ENCODE data around the gene VPREB1. TPM values are rescaled to one million over a fixed set of nuclear protein-coding genes. Genes with fewer than 3 reads are reported as not detected.

VPREB1 gene
- total RNA-seq, 1 experiment from 2014 or later, result not detected

- TF ChIP-seq TCF7L2 (IDR thresholded peaks at IDR 0.05; ENCODE audit: borderline replicate concordance, extremely low read depth, insufficient read depth, insufficient read length), result no peak
- no peak for TF ChIP-seq EZH2 (IDR thresholded peaks at IDR 0.05)
- TF ChIP-seq, protein P1, sequence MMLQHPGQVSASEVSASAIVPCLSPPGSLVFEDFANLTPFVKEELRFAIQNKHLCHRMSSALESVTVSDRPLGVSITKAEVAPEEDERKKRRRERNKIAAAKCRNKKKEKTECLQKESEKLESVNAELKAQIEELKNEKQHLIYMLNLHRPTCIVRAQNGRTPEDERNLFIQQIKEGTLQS (IDR thresholded peaks at IDR 0.05), result no peak
- TF ChIP-seq FOSL1 (IDR thresholded peaks at IDR 0.05; ENCODE audit: low read depth), result no peak
These were observed 3.1 kb upstream of the VPREB1 start (continued) for GRCh38 chr22:22241554-22241898.

GRCh38 chr22:22242488-22242887 is 2.1 kb upstream of the VPREB1 start:
- POLR2A ChIA-PET, result no interaction called here
- ATAC-seq, result no peak
- no peak for DNase-seq (ENCODE audit: low read depth, low spot score)

DNA sequence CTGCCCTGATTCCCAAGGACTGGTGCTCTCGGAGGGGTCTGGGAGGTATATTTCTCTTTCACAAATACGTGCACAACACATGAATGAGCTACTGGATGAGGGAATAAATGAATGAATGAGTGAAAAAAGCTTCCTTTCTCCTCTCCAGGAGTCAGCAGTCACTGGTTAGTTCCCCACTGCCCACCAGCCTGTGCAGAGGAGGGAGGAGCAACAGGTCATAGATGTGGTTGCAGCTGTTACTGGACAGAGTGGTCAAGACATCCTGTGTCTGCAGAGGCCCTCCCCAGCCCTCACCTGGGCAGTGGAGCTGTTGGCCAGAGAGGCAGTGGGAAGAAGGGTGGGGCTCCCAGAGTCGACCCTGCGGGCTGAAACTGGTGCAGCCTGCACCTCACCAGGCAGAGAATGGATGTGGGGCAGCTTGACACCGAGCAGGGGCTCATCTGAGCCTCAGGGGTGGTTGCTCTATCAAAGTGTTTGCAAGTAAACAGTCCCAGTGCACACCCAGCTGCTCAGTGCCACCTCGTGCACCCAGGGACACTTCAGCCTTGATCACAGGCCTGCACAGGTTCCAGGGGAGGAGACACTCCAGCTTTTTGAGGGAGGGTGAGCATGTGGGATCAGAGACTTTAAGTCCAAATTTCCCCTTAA is 1.4 kb upstream of the VPREB1 start:
- Histone ChIP-seq H4K20me1 (ENCODE audit: insufficient read depth) (no peaks in the 10 kb centered on the region), H3K9ac (ENCODE audit: low read length) (no peak overlapping the region), H3K27me3 (ENCODE audit: insufficient read depth, low read length) (peaks cover 7% of the 10 kb centered on the region; the same call in 1 of the 2 replicates), H3K4me2 (ENCODE audit: low read length) (no peak overlapping the region), H3K4me1 (ENCODE audit: control insufficient read depth in 1 of 2, insufficient read depth in 2 of 2, low read length in 2 of 2) (no peaks in the 10 kb centered on the region), H3K4me3 (replicated peaks in 1 of 2; ENCODE audit: low read depth in 1 of 2, low read length in 2 of 2) (no peak overlapping the region), H3K9me3 (ENCODE audit: control insufficient read depth in 1 of 2, insufficient read depth in 1 of 2, low read depth in 1 of 2, low read length in 2 of 2) (no peaks in the 10 kb centered on the region), H3K36me3 (ENCODE audit: control insufficient read depth in 1 of 2, insufficient read depth in 2 of 2, low read length in 2 of 2) (no peaks in the 10 kb centered on the region), H2AFZ (ENCODE audit: low read depth, low read length, poor library complexity, severe bottlenecking) (no peak overlapping the region), H3K79me2 (ENCODE audit: insufficient read depth, low read length) (no peaks in the 10 kb centered on the region), H3K9me2 (ENCODE audit: insufficient read depth) (no peaks in the 10 kb centered on the region), H3K27ac (ENCODE audit: low read depth, low read length) (no peak overlapping the region)
- intact Hi-C loops (cut with micrococcal nuclease), result no loop called here
- no peak for DNase-seq (ENCODE audit: low read depth, low spot score)
- no TSS peak for BruUV-seq (replicated peaks)
- ChIA-PET CTCF (interaction anchor here (2.1 kb wide), 1 partner anchor 35 kb away, joined by 4 read pairs; no protein-coding TSS in a partner anchor), POLR2A (no interaction called here), RAD21 (ENCODE audit: low non-redundant PET in 1 of 2, low total read pairs in 2 of 2, uncharacterized antibody in 2 of 2, unreplicated experiment in 2 of 2) (no interaction called here)
- TF ChIP-seq RAD21 (IDR thresholded peaks at IDR 0.05; ENCODE audit: low read depth), result no peak
- TF ChIP-seq JUND (IDR thresholded peaks at IDR 0.05), result no peak
- no peak for TF ChIP-seq SRF (IDR thresholded peaks at IDR 0.05; ENCODE audit: low read depth)
- TF ChIP-seq, protein P2, sequence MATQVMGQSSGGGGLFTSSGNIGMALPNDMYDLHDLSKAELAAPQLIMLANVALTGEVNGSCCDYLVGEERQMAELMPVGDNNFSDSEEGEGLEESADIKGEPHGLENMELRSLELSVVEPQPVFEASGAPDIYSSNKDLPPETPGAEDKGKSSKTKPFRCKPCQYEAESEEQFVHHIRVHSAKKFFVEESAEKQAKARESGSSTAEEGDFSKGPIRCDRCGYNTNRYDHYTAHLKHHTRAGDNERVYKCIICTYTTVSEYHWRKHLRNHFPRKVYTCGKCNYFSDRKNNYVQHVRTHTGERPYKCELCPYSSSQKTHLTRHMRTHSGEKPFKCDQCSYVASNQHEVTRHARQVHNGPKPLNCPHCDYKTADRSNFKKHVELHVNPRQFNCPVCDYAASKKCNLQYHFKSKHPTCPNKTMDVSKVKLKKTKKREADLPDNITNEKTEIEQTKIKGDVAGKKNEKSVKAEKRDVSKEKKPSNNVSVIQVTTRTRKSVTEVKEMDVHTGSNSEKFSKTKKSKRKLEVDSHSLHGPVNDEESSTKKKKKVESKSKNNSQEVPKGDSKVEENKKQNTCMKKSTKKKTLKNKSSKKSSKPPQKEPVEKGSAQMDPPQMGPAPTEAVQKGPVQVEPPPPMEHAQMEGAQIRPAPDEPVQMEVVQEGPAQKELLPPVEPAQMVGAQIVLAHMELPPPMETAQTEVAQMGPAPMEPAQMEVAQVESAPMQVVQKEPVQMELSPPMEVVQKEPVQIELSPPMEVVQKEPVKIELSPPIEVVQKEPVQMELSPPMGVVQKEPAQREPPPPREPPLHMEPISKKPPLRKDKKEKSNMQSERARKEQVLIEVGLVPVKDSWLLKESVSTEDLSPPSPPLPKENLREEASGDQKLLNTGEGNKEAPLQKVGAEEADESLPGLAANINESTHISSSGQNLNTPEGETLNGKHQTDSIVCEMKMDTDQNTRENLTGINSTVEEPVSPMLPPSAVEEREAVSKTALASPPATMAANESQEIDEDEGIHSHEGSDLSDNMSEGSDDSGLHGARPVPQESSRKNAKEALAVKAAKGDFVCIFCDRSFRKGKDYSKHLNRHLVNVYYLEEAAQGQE (IDR thresholded peaks at IDR 0.05; ENCODE audit: low read depth), result no peak
- TF ChIP-seq EZH2phosphoT487 (IDR thresholded peaks at IDR 0.05; ENCODE audit: borderline replicate concordance), result no peak
- TF ChIP-seq POLR2AphosphoS5 (IDR thresholded peaks at IDR 0.05; ENCODE audit: low read depth, low read length), result no peak
- no peak for ATAC-seq

More at GRCh38 chr22:22242488-22242887, 2.1 kb upstream of the VPREB1 start:
- TF ChIP-seq, protein P3, sequence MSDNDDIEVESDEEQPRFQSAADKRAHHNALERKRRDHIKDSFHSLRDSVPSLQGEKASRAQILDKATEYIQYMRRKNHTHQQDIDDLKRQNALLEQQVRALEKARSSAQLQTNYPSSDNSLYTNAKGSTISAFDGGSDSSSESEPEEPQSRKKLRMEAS (IDR thresholded peaks at IDR 0.05), result no peak
- no peak for TF ChIP-seq EZH2phosphoT487 (IDR thresholded peaks at IDR 0.05; ENCODE audit: borderline replicate concordance)
- H2AFZ ChIP-seq (ENCODE audit: low read depth, low read length, poor library complexity, severe bottlenecking), result no peak overlapping the region
- ChIA-PET RAD21 (ENCODE audit: low non-redundant PET in 1 of 2, low total read pairs in 2 of 2, uncharacterized antibody in 2 of 2, unreplicated experiment in 2 of 2) (no interaction called here), CTCF (interaction anchor here (2.1 kb wide), 1 partner anchor 35 kb away, joined by 4 read pairs; no protein-coding TSS in a partner anchor)
- BruUV-seq (replicated peaks), result no TSS peak
- H4K20me1 ChIP-seq (ENCODE audit: insufficient read depth), result no peaks in the 10 kb centered on the region
- no peak overlapping the region for H3K4me3 ChIP-seq (replicated peaks in 1 of 2; ENCODE audit: low read depth in 1 of 2, low read length in 2 of 2)
- H3K79me2 ChIP-seq (ENCODE audit: insufficient read depth, low read length), result no peaks in the 10 kb centered on the region
- H3K27me3 ChIP-seq (ENCODE audit: insufficient read depth, low read length), result peaks cover 7% of the 10 kb centered on the region; the same call in 1 of the 2 replicates
- H3K9me3 ChIP-seq (ENCODE audit: control insufficient read depth in 1 of 2, insufficient read depth in 1 of 2, low read depth in 1 of 2, low read length in 2 of 2), result no peaks in the 10 kb centered on the region
- no peak overlapping the region for H3K27ac ChIP-seq (ENCODE audit: low read depth, low read length)
- no peaks in the 10 kb centered on the region for H3K9me2 ChIP-seq (ENCODE audit: insufficient read depth)
- H3K9ac ChIP-seq (ENCODE audit: low read length), result no peak overlapping the region
- no peaks in the 10 kb centered on the region for H3K36me3 ChIP-seq (ENCODE audit: control insufficient read depth in 1 of 2, insufficient read depth in 2 of 2, low read length in 2 of 2)
- H3K4me2 ChIP-seq (ENCODE audit: low read length), result no peak overlapping the region
- intact Hi-C loops (cut with micrococcal nuclease), result no loop called here
- H3K4me1 ChIP-seq (ENCODE audit: control insufficient read depth in 1 of 2, insufficient read depth in 2 of 2, low read length in 2 of 2), result no peaks in the 10 kb centered on the region
